ENCODE measurements around the gene RASAL3.

- TF ChIP-seq CTCF (conservative IDR thresholded peaks at IDR 0.05; ENCODE audit: low read length) (no peak), EZH2phosphoT487 (IDR thresholded peaks at IDR 0.05; ENCODE audit: borderline replicate concordance) (no peak)
Observed at GRCh38 chr19:15433519-15434069, 30.8 kb downstream of the RASAL3 start.
